A673 (cell line): ENCODE measurements around the gene AGMO. TPM values are rescaled to one million over a fixed set of nuclear protein-coding genes. Genes with fewer than 3 reads are reported as not detected.

ENCODE experiments used
- BruUV-seq: library from RNA; stranded (reverse); fragments of 400-500 nt; replicated peaks from 2 replicates; lab custom pipeline; 2021; lab: Mats Ljungman, UMichigan
- CTCF ChIA-PET: fragments of 300-600 bp; sonication (Branson Sonifier 250); formaldehyde crosslinking; loops from one replicate; lab custom pipeline; 2022; ENCODE audit warnings: antibody characterized with exemption; lab: Charles Lee
- POLR2A ChIA-PET: fragments of 300-600 bp; sonication (Branson Sonifier 250); formaldehyde crosslinking; loops from one replicate; lab custom pipeline; 2022; ENCODE audit warnings: antibody characterized with exemption; ENCODE audit not compliant: low non-redundant PET; lab: Charles Lee
- DNase-seq: peaks from one replicate; pipeline ENCODE4 v3.0.0-alpha.2; 2015; ENCODE audit warnings: low spot score
- H3K27ac ChIP-seq: fragments of 200-600 bp; sonication (generic); 2 replicates; pipeline ENCODE4 v1.5.1; 2016; ENCODE audit warnings: mixed run types, low read depth, mild to moderate bottlenecking, mixed read lengths, antibody characterized with exemption, low read length; ENCODE audit not compliant: poor library complexity, severe bottlenecking
- H3K27me3 ChIP-seq: fragments of 200-600 bp; sonication (generic); replicated peaks from 2 replicates; pipeline ENCODE4 v1.6.1; 2017; ENCODE audit warnings: mixed run types, low read depth, mild to moderate bottlenecking, mixed read lengths, antibody characterized with exemption, low read length; ENCODE audit not compliant: insufficient read depth, poor library complexity
- H3K36me3 ChIP-seq: fragments of 200-600 bp; sonication (generic); 2 replicates; pipeline ENCODE4 v1.6.1; 2016; ENCODE audit warnings: mixed run types, mild to moderate bottlenecking, mixed read lengths, antibody characterized with exemption, low read length; ENCODE audit not compliant: insufficient read depth, poor library complexity, severe bottlenecking
- H3K4me1 ChIP-seq: fragments of 200-600 bp; sonication (generic); 2 replicates; pipeline ENCODE4 v1.6.1; 2017; ENCODE audit warnings: mixed run types, mild to moderate bottlenecking, mixed read lengths, antibody characterized with exemption, low read length; ENCODE audit not compliant: insufficient read depth, poor library complexity, severe bottlenecking
- H3K4me3 ChIP-seq: fragments of 200-600 bp; sonication (generic); 2 replicates; pipeline ENCODE4 v1.5.1; 2016; ENCODE audit warnings: low read depth, mixed run types, mild to moderate bottlenecking, mixed read lengths, low read length; ENCODE audit not compliant: poor library complexity, severe bottlenecking
- H3K9me3 ChIP-seq: fragments of 200-600 bp; sonication (generic); 2 replicates; pipeline ENCODE4 v1.6.1; 2016; ENCODE audit warnings: mixed run types, low read depth, mild to moderate bottlenecking, mixed read lengths, antibody characterized with exemption, low read length; ENCODE audit not compliant: poor library complexity, severe bottlenecking
- CTCF ChIP-seq: fragments of 300-800, 200-600 bp; sonication (generic); conservative IDR thresholded peaks from 2 replicates; pipeline ENCODE4 v1.5.1; 2017; ENCODE audit warnings: low read depth, mild to moderate bottlenecking, antibody characterized with exemption, low read length, moderate library complexity, mixed read lengths
- EZH2 ChIP-seq: fragments of 200-600 bp; sonication (generic); IDR thresholded peaks from 2 replicates; pipeline ENCODE4 v1.6.1; 2017; ENCODE audit warnings: borderline replicate concordance, low read depth, mild to moderate bottlenecking, mixed read lengths, antibody characterized with exemption, low read length; ENCODE audit not compliant: poor library complexity, severe bottlenecking
- intact Hi-C: fragments of 100-400 bp; cut with micrococcal nuclease; formaldehyde crosslinking; loops from one replicate; pipeline ENCODE4 v1.10.0; 2022; ENCODE audit not compliant: unreplicated experiment
- total RNA-seq: library from RNA; stranded (reverse); gene quantifications from 2 replicates; pipeline ENCODE4 v1.2.3, GENCODE V29; 2021

The AGMO gene
- total RNA-seq, 1 experiment from 2014 or later, result not detected

GRCh38 chr7:15332956-15333355, 228.9 kb downstream of the AGMO start:
- POLR2A ChIA-PET, result no interaction called here
- BruUV-seq, result no TSS peak
- intact Hi-C loops, result no loop called here
- Histone ChIP-seq H3K4me3 (no peak overlapping the region), H3K27ac (no peak overlapping the region), H3K9me3 (no peaks in the 10 kb centered on the region), H3K27me3 (no peaks in the 10 kb centered on the region), H3K36me3 (no peaks in the 10 kb centered on the region), H3K4me1 (no peaks in the 10 kb centered on the region)
- DNase-seq, result no peak
- CTCF ChIA-PET, result no interaction called here
- TF ChIP-seq CTCF (no peak), EZH2 (no peak)

DNA sequence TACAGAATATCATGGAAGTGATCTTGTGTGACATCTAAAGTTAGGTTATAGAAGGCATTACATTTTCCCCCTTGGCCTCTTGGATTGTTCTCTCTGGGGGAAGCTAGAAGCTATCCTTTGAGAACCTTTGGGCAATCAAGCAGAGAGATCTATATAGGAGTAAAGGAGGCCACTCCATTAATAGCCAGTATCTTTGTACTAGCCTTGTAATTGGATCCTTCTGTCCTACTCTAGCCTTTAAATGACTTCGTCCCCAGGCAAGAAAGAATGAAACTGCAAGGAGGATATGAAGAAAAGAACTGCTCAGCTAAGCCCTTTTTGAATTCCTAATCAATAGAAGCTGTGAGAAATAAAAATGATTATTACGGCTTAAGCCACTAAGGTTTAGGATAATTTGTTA, 230.9 kb downstream of the AGMO start:
- ChIA-PET POLR2A (no interaction called here), CTCF (no interaction called here)
- no peak for TF ChIP-seq EZH2
- TF ChIP-seq CTCF, result no peak

DNA sequence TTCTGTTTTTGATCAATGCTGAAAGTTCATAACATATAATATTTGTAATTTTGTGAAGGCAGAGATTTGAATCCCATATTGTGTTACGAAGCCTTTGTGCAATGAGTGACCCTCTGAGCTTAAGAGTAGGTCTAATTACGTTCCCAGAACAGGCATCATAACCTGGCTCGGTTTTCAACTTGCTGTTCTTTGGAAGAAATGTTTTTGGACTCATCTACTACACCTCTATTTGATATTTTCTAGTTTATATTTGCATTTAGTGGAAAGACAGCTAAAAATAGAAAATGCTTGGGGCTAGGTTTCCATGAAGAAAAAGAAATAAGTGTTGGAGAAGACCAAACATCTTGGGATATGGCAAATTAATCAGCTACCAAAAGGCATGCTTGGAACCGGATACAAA, 234.8 kb downstream of the AGMO start:
- CTCF ChIA-PET, result no interaction called here
- DNase-seq, result no peak

More for the DNA sequence above, 230.9 kb downstream of the AGMO start:
- DNase-seq, result no peak
- no peak overlapping the region for H3K4me3 ChIP-seq
- no peaks in the 10 kb centered on the region for H3K36me3 ChIP-seq
- no peaks in the 10 kb centered on the region for H3K4me1 ChIP-seq
- no peaks in the 10 kb centered on the region for H3K27me3 ChIP-seq
- BruUV-seq, result no TSS peak
- H3K9me3 ChIP-seq, result no peaks in the 10 kb centered on the region
- intact Hi-C loops, result no loop called here
- H3K27ac ChIP-seq, result no peak overlapping the region

More for the DNA sequence above, 234.8 kb downstream of the AGMO start:
- no peaks in the 10 kb centered on the region for H3K36me3 ChIP-seq
- TF ChIP-seq EZH2 (no peak), CTCF (no peak)
- POLR2A ChIA-PET, result no interaction called here
- intact Hi-C loops, result loop anchor here (2.0 to 5.0 kb wide), 2 partner anchors 394 to 745 kb away; no protein-coding TSS in a partner anchor
- no TSS peak for BruUV-seq
- H3K4me3 ChIP-seq, result no peak overlapping the region
- no peaks in the 10 kb centered on the region for H3K4me1 ChIP-seq
- no peak overlapping the region for H3K27ac ChIP-seq
- no peaks in the 10 kb centered on the region for H3K27me3 ChIP-seq
- H3K9me3 ChIP-seq, result no peaks in the 10 kb centered on the region
